ENCODE measurements around the gene LHX4.

The LHX4 gene

GRCh38 chr1:180275726-180276125, 45.7 kb downstream of the LHX4 start:
- no peak for DNase-seq

GRCh38 chr1:180277476-180278193, 47.6 kb downstream of the LHX4 start:
- DNase-seq = no peak

- DNase-seq = no peak
Observed at GRCh38 chr1:180278194-180278515, 48.1 kb downstream of the LHX4 start.

GRCh38 chr1:180278596-180279395, 48.7 kb downstream of the LHX4 start:
- no peak for DNase-seq

- DNase-seq = no peak
Observed at GRCh38 chr1:180279651-180280050, 49.6 kb downstream of the LHX4 start.

- DNase-seq = no peak
Observed at GRCh38 chr1:180280617-180281016, 50.6 kb downstream of the LHX4 start.

GRCh38 chr1:180281490-180281889, 51.4 kb downstream of the LHX4 start:
- DNase-seq = no peak

- DNase-seq = no peak
Observed at GRCh38 chr1:180282401-180283044, 52.5 kb downstream of the LHX4 start.

GRCh38 chr1:180283098-180283497, 53.0 kb downstream of the LHX4 start:
- DNase-seq = no peak

GRCh38 chr1:180286417-180286816, 56.4 kb downstream of the LHX4 start:
- no peak for DNase-seq

- DNase-seq = no peak
Observed at GRCh38 chr1:180287988-180288705, 58.1 kb downstream of the LHX4 start.

GRCh38 chr1:180288940-180289339, 58.9 kb downstream of the LHX4 start:
- DNase-seq = no peak

- DNase-seq = no peak
Observed at GRCh38 chr1:180290265-180291001, 60.4 kb downstream of the LHX4 start.

- no peak for DNase-seq
Observed at GRCh38 chr1:180291004-180291403, 60.9 kb downstream of the LHX4 start.

GRCh38 chr1:180294711-180295110, 64.6 kb downstream of the LHX4 start:
- no peak for DNase-seq

GRCh38 chr1:180295999-180296398, 65.9 kb downstream of the LHX4 start:
- no peak for DNase-seq

- no peak for DNase-seq
Observed at GRCh38 chr1:180299479-180300221, 69.6 kb downstream of the LHX4 start.

GRCh38 chr1:180301135-180301742, 71.2 kb downstream of the LHX4 start:
- no peak for DNase-seq

GRCh38 chr1:180309338-180309737, 79.3 kb downstream of the LHX4 start:
- no peak for DNase-seq

- no peak for DNase-seq
Observed at GRCh38 chr1:180310095-180310494, 80.0 kb downstream of the LHX4 start.

GRCh38 chr1:180311011-180311730, 81.1 kb downstream of the LHX4 start:
- no peak for DNase-seq
